Suppressor macrophage treated with lipopolysaccharide for 4 hours (primary cell): ENCODE results near the gene RPL37A.
"Not testable (repeated sequence)": the region's sequence is repeated elsewhere in the genome, so short reads cannot be mapped to it uniquely, and the experiment has no call there.

Experiments used
- DNase-seq: peaks from one replicate; pipeline ENCODE4 v3.0.0-alpha.2; 2020

Gene RPL37A

DNA sequence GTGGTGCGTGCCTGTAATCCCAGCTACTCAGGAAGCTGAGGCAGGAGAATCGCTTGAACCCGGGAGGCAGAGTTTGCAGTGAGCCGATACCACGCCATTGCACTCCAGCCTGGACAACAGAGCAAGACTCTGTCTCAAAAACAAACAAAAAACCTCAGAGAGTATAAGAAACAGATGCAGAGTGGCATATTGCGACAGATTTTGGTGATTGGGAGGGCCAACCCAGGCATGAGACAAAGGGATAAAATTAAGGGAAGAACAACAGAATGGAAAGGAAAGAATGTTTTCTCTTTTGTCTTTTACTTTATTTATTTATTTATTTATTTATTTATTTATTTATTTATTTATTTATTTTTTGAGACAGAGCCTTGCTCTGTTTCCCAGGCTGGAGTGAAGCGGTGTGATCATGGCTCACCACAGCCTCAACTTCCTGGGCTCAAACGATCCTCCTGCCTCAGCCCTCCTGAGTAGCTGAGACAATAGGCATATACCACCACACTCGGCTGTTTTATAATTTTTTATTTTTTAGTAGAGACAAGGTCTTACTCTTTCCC is 20.0 kb downstream of the RPL37A start:
- DNase-seq = not testable (repeated sequence)

GRCh38 chr2:216519154-216519762 is 20.6 kb downstream of the RPL37A start:
- peak; percentile 81 for DNase-seq

- no peak for DNase-seq
Measured at GRCh38 chr2:216520112-216520511, 21.5 kb downstream of the RPL37A start.

DNA sequence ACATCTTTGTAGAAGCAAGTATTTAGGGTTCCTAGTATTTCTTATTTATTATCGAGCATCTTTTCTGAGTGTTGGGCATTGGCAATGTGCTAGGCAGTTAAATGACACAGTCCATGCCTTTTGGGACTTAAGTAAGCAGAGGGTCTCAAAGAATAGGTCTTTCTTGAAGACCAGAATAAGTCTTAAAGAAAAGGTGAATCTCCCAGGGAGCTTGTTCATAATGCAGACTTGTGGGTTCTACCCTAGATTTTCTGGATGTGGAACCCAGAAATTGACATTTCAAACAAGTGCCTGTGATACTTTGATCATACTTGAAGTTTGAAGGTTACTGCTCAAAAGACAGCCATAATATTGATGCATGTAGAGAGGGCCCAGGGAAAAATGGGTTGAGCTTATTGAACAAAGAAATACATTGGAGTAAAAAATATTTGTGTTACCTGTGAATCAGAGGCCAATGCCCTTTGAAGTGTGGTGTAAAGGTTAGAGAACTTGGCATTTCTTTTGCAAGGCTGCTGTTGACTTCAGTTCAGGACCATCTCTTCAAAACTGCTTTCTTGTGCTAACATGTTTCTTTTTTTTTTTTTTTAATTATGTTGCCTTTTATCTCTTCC is 24.4 kb downstream of the RPL37A start:
- no peak for DNase-seq

DNA sequence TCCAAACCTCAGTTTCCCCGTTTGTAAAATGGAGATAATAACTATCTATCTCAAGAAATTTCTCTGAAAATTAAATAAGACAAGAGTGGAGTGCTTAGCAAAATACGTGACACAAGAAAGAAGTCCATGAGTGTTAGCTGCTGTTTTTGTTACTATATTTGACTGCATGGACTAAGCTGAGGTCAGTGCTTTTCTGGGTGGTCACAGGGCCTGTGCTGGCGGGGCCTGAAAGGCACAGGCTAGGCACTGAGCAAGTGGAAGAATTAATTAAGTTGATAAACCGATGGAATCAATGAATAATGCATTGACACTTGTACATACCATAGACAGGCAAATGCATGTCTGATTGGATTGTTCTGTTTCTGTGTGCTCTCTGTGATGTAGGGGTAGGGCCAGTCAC is 27.3 kb downstream of the RPL37A start:
- DNase-seq = no peak

GRCh38 chr2:216526939-216527338 is 28.3 kb downstream of the RPL37A start:
- DNase-seq = no peak

GRCh38 chr2:216527600-216527999 is 29.0 kb downstream of the RPL37A start:
- DNase-seq = no peak

DNA sequence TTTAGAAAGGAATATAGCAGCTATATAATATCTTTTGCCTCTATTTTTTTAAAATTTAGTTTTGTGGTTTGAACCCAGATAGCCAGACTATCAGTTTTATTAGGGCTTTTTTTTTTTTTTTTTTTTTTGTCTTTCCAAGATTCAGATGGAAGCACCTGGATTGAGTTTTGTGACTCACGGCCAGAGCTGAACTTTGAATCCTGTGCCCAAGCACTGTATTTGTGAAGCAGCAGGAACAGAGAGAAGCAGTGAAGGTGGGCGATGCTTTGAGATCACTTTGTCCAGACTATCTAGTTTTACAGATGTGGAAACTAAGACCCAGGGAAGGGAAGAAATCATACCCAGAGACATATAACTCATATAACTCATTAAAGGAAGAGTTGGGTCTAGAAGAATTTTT is 33.9 kb downstream of the RPL37A start:
- DNase-seq = no peak

DNA sequence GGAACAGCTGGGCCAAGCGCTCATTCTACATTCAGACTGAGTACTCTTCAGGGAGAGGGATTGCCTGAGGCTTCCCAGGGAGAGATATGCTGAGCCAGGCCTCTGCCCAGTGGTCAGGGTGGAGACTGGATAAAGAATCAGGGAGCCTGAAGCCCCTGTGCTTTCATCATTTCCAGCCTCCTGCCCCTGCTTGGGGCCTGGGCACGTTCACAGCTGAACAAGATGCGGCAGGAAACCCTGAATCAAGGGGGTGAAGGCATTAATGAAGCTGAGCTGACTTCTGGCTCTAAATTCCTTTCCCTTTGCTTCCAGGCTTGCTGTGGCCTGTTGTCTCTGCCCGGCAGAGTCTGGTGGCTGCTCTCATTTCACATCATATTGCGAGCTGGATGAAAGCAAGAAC is 35.0 kb downstream of the RPL37A start:
- no peak for DNase-seq

DNA sequence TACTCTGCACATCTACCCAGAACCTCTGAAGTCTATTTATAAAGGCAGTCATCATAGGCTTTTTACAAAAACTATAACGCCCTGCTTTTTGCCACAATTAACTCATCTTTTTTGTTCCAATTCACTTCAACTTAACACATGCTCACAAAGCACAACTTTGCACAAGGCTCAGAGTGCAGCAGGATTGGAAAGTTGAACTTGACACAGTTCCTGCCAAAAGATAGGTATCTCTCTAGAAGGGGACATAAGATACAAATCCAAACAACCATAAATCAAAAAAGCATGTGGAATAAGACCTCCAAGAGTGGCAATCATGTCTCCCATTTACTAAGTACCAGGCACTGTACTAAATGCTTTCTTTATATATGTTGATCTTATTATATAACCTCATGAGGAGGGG is 36.2 kb downstream of the RPL37A start:
- DNase-seq = no peak

DNA sequence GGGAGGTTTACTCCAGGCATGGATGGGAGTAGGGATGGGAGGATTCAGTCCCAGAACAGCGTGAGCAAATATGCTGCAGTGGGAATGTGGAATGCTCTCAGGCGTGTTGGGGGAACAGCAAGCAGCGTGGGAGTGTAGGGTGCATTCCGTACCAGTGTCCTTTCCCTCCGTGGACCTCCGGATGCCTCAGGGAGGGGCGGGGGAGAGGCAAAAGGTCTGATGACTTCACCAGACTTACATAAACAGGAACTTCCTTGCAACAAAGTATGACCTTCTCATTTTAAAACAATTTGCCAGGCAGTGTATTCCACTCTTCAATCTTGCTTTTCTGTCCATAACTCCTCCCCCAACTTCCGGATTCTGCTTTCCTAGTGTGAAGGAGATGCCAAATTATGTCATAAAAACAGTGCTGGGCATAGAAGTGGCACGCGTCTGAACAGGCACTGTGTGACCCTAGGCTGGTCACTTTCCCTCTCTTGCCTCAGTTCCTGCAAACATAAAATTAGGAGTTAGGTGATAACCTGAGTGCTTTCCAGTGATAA is 36.9 kb downstream of the RPL37A start:
- DNase-seq = peak; percentile 62

GRCh38 chr2:216536734-216537210 is 38.1 kb downstream of the RPL37A start:
- DNase-seq = no peak

- no peak for DNase-seq
Measured at GRCh38 chr2:216537366-216537765, 38.7 kb downstream of the RPL37A start.

DNA sequence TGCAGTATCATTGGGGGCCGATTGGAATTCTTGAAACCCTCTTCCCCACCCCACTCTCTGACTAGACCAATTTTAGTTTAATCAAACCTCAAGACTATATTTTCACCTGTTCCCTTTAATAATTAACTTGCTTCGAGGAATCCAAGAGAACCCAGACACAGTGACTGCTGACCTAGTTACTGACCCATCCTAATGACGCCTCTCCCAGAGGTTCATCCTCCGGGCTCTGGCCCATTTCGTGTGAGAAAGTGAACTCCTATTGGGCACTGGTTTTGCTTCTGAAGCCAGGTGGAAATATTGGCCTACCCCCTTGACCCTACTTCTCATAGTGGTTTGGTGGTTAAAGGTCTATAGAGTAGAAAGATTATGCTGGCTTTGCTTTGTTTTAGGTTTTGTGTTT is 39.9 kb downstream of the RPL37A start:
- DNase-seq = no peak

GRCh38 chr2:216539120-216539519 is 40.5 kb downstream of the RPL37A start:
- no peak for DNase-seq

DNA sequence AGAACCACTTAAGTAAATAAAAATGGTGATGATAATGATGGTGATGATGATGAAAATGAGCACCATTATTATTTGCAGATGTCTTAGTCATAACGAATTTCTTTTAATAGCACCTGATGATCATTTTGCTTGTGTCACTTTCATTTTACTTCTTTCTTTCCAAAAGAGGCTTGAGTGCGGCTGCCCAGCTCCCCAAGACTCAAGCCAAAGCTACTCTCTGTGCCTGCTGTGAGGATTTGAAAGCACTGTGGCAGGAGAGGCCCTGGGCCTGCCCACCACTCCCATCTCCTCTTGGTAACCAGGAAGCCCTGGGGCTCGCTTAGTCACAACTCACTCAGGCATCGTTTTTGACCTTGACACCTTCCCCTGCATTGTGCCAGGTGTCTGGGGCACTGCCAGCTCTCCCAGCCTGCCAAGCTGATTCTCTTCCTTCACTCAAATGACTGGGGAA is 41.2 kb downstream of the RPL37A start:
- no peak for DNase-seq

GRCh38 chr2:216540920-216541319 is 42.3 kb downstream of the RPL37A start:
- no peak for DNase-seq

GRCh38 chr2:216541505-216541904 is 42.9 kb downstream of the RPL37A start:
- DNase-seq = no peak

DNA sequence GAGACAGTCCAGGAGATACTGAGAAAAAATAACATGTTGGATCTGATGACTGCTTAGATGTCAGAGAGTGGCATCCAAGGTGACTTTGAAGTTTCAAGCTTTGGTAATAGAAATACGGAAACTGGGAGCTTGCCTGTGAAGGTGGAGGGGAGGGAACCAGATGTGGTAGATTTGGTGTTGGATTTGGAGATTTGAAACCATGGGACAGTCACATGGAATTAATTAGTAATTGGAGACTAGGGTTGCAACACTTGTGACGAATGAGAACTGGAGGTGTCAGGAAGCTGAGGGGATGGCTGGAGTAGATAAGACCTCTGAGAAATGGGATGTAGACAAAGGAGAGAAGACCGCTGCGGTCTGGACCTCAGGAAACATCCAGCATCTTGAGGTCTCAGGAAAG is 46.7 kb downstream of the RPL37A start:
- DNase-seq = peak; percentile 40

GRCh38 chr2:216546241-216546640 is 47.6 kb downstream of the RPL37A start:
- no peak for DNase-seq

DNA sequence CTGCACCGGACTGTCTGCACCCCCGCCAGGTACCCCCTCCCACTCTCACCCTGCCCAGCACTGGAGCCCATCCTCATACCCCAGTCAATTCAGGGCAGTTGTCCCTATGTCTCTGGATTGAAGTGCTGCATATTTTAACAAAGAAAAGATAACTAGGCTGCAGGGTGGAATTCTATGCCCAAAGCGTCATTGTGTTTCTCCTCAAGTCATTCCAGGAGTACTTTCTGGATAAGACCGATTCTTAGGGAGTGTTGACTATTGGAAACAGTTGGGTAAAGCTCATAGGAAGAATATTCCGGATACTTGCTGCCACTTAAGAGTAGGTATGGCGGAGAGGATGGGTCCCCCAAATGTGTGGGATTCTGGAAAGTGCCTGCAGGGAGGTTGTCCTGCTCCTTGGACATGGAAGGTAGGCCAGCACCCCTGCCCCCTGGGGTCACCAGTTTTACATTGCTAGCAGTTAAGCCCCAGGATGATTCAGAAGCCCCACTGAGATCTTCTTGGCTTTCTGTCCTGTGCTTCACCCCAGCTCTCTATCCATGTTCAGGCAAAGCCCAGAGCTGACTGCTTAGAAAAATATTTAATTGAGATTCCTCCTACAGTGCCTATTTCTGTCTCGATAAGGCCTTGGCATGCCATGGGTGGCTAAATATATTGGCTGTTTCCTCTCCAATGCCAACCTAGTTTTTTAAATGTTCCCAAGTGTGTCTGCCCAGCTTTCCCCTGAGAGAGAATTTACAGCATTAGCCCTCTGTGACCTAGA is 48.2 kb downstream of the RPL37A start:
- DNase-seq = no peak

DNA sequence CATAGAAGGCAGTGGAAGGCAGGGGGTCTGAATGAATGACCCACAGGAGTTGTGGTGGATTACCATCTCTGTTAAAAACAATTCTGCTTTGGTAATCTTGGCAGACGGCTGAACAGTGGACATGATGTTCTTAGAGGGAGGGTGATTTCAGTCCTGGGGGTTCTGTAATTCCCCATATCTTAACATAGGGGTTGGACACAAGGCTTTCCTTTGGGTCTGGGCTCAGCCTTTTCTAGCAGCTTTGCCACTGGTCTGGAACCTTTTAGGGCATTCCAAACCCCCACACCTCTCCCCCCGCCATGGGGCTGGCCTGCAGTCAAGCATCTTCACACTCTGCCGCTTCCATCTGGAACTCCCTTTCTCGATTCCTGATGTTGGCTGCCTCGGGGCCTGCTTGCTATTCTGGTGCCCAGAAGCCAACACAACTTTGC is 50.3 kb downstream of the RPL37A start:
- no peak for DNase-seq

- DNase-seq = no peak
Measured at GRCh38 chr2:216549926-216550690, 51.5 kb downstream of the RPL37A start.
